GM23248 (cell line): ENCODE results near the gene MRNIP.

Experiments
- EZH2 ChIP-seq: fragments of 200-600 bp; sonication (generic); IDR thresholded peaks from 2 replicates; pipeline ENCODE4 v1.6.1; 2018; ENCODE audit warnings: antibody characterized with exemption, mild to moderate bottlenecking; ENCODE audit not compliant: insufficient read depth, poor library complexity, severe bottlenecking
- EZH2phosphoT487 ChIP-seq: fragments of 200-600 bp; sonication (generic); IDR thresholded peaks from 2 replicates; pipeline ENCODE4 v1.6.1; 2018; ENCODE audit warnings: antibody characterized with exemption, moderate library complexity, mild to moderate bottlenecking, low read depth; ENCODE audit not compliant: insufficient read depth

- TF ChIP-seq EZH2phosphoT487 (no peak), EZH2 (no peak)
These were observed 47.7 kb upstream of the MRNIP start for GRCh38 chr5:179906294-179906794.
